ENCODE data around the gene TSPAN31.

TSPAN31 gene

DNA sequence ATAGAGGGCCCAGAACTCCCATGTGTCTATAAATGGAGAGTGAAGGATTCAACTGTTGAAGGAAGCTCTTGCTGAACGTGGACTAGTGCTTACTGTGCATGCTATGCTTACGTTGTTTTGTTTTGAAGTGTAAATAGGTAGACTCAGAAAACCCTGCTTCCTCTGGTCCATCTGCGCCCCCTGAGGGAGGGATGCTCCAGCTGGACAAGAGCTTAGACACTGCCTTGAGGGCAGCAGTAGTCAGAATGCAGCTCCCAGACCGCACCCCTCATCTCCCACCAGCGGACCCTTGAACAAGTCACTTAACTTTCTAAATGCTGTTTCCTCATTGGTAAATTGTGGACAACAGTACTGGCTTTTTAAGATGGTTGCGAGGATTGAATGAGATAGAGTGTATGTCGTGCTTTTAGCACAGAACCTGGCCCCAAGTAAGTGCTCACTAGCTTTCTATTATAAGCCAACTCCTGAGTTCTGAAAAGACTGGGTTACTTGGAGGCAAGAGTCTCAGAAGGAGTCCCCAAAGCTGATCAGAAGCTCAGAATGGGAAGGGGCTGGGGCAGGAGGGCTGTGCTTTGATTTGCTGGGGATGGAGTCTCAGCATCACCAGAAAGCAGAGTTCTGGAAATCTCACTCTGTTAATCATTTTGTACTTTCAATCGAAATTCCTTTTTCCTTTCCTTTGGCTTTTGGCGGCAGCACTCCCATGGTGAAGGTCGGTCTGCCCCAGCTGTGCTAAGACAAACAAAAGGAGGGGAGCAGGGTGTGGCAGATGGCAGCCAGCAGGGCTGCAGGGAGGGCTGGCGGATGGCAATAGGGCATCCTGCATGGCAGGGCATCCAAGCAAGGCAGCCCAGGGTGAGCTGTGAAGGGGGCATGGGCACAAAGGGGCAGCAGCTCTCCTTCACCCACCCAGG is 21.9 kb upstream of the TSPAN31 start:
- DNase-seq: no peak

DNA sequence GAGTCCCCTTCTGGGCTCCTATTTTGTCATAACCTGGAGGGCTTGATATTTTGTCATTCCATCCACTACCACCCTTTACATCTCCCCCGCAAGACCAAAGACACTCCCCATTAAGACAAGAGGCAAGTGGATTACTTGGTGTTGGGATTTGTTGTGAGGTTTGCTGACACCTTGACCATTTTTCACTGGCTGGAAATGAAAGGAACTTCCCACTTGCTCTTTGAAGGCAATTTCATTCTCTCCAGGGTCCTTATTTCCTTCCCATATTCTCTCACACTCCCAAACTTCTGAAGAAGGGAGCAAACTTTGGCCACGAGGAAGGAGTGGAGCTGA is 21.2 kb upstream of the TSPAN31 start:
- DNase-seq: no peak

DNA sequence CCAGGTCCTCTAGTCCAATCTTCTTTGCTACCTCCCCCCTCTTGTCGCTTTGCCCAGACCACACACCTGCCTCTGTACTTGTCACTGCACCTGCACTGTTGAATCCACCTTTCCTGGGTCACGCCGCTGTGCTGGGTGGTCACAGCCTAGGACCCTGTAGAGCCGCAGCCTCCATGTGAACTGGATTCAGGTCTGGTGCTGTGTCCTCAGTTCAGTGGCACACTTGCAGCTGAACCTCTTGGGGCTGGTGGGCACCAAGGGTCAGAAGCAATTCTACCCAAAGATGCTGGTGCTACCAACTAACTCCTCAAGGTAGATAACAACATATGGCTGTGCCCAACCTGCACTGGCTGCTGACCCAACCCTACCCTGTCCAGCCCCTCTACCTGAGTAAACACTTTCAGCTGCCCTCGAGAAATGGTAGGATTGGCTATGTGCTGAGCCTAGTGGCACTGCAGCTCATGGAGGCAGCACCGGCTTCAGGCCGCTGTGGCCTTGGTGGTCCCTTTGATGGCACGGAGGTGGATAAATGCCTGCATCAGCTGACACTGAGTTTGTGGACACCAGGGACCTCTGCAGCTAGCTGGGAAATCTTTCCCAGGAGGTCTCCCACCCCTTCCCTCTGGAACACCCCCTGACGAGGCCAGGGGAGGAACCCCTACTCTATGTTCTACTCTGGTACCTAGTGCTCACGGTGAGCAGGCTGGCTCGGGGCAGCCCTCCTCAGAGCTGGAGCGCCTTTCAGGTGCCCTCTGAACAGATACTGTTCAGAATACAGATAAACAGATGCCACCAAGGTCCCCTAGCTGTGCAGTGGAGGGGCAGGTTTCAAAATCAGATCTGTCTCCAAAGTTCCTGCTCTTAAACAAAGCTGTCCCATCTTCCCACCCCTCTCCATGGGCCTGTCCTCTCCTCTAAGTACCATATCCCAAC is 20.6 kb upstream of the TSPAN31 start:
- no peak for DNase-seq

DNA sequence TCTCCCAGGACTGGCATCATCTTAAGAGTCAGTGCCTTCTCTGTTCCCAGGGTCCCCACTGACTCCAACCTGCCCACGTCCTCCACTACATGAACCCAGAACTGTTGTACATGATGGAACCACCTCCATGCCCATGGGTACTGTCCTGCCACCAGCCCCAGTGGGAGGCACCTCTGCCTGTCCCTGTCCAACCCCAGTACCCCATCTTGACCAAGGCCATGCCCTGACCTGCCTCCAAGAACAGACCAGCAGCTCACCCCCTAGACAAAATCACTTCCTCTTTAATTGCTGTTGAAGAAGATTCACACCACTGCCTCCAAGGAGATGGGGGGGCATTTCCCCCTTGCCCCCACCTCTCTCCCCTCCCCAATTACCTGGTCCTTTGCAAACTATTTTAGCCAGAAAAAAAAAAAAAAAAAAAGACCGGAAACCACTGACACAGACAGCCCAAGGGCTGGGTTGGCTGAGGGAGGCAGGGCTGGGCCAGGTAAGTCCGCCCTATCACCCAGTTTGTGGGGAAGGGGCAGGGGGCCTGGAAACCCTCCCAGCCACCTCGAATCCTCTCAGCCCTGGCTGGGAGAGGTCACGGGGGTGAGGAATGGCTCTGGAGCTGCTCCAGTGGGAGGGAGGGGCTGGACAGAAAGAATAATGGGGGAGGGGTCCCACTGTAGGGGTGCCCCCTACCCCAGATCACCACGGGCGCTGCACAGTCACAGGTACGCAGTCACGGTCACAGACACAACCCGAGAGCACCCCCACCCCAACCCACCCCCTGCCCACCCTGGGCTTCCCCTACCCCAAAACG is 19.7 kb upstream of the TSPAN31 start:
- no peak for DNase-seq

DNA sequence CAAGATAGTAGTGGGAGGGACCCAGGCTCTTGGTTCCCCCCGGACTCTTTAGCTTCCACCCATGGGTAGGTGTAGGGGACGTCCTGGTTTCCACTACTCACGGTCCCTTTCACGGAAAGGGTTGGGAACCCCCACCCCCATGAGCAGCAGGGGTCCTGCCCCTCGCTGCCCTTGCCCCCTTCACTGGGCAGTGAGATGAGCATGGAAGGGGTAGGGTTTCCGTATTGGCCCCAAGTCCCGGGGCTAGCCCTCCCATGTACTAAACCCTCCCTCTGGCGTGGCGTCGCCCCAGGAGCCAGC is 19.0 kb upstream of the TSPAN31 start:
- no peak for DNase-seq

DNA sequence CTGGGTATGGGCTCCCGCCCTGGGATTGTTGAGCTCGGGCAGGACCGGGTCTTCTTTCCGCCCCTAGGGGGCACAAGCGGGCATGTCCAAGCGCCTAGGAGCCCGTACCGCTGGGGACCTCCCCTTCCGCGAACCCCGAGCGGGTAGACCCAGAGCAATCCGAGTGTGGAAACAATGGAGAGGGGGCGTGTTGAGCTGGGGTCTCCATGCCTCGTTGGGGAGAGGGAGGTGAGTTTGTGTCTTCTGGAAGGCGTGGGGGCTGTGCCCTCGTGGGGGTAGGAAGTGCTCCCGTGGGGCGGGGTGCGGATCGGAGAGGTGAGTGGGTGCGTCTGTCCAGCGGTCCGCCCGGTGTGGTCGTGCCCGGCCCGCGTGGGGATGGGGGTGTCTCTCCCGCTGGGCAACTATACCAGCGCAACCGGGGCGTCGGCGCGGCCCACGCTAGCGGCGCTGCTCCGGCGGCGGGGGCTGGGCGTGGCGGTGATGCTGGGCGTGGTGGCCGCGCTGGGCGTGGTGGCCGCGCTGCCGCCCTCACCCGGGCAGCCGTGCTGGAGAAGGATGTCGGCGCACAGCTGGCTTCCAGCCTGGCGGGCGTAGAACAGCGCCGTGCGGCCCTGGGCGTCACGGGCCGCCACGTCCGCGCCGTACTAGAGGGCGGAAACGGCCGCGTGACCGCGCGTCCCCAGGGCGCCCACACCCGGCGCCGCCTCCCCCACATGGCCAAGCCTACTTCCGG is 18.5 kb upstream of the TSPAN31 start:
- peak; percentile 19 for DNase-seq

DNA sequence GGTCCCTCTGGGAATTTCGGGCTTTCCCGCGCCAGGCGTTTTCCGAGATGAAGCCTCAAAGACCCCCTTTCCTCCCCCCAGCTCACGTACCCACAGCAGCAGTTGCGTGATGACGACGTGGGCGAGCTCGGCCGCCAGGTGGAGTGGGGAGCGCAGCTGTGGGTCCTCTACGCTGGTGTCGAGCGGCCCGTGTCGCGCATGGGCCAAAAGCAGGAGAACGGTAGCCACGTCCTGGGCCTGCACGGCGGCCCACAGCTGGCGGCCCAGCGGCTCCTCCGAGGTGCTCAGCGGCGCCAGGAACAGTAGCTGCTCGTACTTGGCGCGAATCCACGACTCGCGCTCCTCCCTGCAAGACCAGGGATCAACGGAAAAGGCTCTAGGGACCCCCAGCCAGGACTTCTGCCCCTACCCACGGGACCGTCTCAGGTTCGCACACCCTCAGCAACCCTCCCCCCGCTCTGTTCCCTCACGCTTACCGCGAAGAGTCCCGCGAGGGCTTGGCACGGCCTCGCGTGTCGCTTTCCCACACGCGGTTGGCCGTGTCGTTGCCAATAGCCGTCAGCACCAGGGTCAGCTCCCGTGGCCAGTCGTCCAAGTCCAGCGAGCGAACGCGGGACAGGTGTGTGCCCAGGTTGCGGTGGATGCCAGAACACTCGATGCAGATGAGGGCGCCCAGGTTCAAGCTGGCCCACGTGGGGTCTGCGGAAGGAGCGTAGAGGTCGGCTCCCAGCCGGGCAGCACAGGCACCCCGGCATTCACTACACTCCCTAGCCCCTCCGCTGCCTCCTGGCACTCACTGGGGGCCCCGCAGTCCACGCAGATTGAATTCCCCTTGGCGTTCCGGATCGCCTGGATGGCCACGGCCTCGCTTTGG is 17.7 kb upstream of the TSPAN31 start:
- no peak for DNase-seq

DNA sequence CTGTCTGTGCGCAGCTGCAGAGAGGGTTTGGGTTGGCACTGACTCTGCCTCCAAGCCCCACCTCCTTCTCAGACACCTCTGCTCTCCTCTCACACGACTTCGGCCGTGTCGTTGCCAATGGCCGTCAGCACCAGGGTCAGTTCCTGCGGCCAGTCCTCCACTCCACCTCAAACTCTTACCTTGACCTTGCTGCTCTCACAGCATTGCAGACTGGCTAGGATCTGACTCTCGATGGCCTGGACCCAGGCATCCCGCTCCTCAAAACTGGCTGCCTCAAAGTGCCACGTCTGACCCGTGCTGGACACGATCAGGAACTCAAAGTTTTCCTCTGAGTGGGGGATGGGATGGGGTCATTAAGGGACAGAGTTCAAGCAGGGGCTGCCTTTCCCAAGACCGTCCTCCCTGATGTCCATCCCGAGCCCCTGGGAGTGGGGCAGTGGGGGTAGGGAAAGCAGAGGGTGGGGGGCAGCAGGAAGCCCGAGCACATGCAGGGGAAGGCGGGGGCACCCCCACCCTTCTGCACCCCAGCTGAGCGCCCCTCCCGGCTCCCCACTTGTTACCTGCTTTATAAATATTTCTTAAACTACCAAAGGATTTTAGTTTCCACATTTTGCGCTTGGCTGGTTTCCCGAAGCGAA is 17.0 kb upstream of the TSPAN31 start:
- no peak for DNase-seq

DNA sequence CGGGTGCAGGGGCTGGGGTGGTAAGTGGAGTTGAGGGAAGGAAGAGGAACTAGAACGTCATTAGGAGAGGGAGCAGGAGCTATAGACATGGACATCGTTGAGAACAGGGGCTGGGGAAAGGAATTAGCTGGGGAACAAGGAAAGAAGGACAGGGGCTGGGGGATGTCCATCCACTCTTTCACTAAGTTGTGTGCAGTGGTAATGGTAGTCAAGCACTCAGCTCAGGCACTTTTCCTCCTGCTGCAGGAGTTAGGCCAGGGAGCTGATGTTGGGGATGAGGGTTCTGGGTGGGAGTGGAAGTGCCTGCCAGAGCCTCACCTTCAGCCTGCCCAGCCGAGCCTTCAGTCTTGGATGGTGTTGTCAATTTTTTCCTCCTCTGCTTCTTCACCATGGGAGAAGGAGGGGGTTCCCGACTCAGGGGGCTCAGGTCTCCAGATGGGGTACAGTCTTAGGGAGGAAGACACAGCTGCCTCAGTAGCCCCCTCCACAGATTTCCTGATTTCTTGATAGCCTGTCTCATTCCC is 15.5 kb upstream of the TSPAN31 start:
- DNase-seq: no peak

DNA sequence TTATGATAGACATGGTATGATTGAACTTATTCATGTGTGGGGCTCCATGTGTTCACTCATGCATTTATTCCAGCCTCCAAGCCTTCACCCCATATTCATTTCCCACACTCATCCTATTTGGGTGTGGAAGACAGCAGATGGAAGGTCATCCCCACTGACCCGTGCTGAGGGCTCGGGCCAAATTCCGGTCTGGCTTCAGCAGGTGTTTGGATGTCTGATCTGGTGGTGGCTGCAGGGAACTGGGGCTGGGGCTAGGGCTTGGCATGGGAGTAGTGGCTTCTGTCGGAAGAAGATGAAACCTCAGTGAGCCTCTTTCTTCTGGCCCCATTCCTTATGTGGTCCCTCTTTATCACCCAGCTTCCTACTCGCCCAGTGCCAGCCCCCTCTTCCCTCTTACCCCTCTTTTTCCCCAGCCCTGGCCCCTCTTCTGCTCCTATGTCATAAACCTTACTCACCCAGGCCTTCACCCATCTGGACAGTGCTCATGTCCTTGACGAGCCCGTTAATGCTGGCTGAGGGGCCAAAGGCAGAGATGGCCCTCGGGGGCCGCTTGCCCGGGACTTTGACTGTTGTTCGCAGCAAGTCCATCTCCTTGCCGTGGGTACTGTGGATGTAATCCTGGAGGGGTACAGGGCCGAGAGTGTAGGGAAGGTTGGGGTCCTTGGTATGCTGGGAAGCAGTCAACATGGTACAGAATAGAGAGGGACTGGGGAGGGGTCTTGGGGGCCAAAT is 14.3 kb upstream of the TSPAN31 start:
- no peak for DNase-seq

DNA sequence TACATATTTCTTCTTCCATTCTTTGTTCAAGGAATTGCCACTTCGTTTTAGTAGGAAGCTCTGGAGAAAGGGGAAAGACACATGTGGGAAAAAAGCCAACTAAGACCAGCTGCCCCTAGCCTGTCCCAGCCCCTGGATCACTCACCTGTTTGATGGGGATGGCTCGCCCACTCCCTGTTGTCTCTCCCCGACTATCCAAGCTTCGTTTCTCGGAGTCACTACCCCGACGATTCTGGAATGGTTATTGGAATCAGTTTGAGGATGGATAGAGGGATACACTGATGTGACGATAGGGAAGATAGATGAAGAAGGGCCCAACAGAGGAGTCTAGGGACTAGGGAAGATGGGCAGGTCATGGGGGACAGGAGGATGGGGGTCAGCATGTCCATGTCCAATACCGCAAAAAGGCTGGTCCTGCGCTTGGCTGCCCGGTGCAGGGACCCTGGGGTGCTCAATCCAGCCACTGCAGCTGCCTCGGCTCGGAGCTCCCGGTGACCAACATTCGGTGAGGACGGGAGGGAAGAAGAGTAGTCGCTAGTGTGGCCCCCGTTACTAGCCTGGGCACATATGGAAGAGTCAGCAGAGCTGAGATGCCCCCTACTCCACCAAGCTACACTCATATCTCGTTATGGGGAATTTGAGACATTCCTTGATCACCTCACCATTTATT is 13.3 kb upstream of the TSPAN31 start:
- no peak for DNase-seq

DNA sequence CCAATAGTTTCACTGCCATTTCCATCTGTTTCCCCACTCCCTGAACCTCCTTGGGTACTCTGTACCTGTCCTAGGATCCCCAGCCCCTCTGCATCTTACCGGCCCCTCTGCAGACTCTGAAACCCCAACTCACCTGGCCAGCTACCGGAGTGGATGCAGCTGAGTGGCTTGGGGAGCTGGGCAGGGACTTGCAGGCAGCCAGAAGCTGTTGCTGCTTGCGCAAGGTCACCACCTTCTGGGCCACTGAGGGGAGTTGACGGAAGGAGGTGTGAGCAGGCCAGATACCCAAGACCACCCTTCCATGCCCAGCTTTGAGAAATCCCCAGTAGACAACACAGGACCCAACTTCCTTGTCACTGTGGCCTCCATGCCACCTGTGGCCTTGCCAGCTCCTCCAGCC is 12.6 kb upstream of the TSPAN31 start:
- DNase-seq: no peak

DNA sequence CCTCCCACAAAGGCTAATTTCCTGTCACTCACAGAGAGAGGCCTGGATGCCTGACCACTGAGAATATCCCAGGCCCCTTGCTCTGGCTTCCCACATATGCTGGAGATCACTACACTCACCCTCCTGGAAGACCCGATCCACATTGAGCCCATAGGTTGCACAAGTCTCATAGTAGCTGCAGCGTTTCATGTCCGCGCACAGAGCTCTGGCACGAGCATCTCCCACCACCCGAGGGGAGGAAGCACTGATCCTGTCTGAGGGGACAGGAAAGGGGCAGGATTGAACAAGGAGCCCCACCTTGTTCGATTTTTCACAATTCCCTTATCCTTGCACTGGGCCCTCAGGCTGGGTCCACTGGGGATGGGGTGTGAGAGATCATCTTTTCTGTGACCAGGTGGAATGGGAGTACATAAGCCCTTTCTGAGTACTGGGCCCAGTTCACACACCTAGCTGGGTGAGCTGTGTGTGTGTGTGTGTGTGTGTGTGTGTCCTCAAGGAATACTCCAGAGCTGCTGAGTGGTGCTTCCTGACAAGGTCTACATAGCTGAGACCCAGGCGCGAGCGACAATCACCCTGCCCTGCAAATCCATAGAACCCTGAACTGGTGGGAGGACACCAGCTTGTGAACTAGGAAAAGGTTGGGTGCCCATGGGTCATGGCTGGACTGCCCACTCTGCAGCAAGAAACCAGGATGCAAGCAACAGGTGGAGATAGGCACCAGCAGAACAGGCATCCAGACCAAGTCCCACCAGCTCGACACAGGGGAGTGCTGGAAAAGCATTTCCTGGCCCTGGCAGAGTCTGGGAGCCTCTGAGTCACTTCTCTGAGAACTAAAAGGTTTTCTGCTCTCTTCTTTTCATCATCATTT is 11.9 kb upstream of the TSPAN31 start:
- DNase-seq: no peak

DNA sequence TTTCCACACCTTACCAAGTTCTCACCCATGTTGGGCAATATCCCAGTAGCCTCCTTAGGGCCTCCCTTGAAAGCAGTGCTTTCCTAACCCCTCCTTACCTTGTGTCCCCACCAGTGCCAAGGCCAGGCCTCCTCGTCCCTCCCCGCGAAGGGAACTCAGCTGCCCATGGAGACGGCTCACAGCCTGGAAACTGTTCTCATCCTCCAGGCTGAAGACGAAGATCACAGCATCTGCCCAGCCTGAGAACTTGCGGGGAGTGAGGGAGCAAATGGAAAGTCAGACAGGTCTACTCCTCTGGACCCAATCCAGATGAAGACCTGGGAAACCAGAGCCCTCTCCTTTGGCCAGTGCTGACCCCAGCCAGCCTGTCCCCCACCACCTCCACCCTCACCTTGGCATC is 10.9 kb upstream of the TSPAN31 start:
- no peak for DNase-seq

DNA sequence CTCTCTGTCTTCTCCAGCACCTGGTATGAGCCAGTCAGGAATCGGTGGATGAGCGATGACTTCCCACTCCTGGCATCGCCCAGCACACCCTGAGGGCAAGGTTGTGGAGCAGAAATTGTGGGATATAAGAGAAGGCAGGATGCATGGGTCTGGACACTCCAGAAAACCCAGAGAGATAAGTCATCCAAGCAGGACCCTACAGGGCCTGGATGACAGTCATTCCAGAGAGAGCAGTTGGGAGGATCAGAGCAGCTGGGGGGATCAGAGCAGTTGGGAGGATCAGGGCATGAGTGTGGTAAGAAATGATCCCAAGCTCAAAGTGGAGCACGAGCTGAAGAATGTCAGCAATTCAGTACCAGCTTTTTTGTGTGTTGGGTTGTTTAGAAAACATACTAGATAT is 10.2 kb upstream of the TSPAN31 start:
- no peak for DNase-seq

DNA sequence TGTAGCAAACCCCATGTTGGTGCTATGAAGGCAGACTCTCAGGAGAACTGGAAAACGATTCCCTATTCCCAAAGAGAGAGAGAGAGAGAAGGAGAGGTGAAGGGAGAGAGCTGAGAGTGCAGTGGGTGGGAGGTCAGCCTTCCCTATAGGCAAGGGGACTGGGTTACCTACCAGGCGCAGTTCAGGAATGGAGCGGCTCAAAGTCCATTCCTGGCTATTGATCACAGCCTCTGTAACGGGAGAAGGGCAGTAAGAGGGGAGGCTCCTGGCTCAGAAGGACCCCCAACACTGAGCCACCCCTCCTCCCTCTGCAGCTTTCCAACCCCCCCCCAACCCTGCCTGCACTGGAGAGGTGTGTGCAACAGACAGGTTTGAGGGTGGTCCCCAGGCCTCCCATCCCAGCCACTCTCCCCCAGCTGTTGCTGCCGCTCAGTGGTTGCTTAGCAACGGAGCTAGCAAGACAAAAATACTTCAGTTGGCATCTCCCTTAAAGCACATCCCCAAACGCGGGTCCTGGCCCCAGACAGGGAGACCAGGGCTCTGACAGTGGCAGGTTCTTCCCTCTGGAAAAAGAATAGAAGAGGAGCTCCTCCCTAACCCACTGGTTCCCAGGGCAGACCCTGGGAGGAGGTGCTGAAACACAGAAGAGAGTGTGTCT is 9.5 kb upstream of the TSPAN31 start:
- no peak for DNase-seq

DNA sequence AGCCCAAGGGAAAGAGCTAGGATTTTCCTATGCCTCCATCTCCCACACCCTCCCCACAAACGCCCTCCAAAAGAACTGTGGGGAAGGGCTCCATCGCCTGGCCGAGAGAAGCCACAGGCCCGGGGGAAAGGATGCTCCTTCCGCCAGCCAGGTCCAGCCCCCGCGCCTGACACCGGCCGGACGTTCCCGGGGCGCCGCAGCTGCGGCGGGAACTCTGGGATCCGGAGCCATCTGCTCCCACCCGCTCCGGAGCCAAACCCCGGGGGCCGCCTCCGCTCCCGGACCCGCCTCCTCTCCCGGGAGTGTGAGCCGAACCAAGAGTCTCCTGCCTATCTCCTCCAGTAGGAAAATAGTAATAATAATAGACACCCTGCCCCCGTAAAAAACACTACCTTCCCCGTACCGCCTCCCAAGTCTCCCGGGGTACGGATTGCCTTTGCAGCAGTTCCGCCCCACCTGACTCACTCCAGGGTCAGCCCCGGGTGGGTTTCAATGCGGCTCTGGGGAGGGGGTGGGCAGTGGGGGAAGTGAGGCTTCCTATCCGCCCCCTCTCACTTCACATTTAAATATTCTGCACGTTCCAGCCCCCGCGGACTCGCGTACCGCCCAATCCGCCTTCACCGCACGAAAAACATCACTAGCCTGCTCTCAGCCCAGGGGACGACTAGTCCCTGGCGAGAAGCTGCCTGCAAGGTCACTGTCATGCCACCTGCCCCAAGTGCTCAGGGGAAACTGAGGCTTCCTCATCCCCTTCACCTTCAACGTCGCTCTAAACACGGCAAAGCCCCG is 8.7 kb upstream of the TSPAN31 start:
- no peak for DNase-seq
